HCT116 (cell line): ENCODE results near the gene ZBTB38. TPM values are rescaled to one million over a fixed set of nuclear protein-coding genes. Genes with fewer than 3 reads are reported as not detected.

Experiments
- ATAC-seq: fragments of 200-7000 bp; cut with Tn5 transposase; 2 replicates; pipeline ENCODE4 v1.9.1; 2020; ENCODE audit warnings: mild to moderate bottlenecking, moderate library complexity
- BruUV-seq: library from RNA; stranded (reverse); fragments of 400-500 nt; replicated peaks from 2 replicates; lab custom pipeline; 2021; lab: Mats Ljungman, UMichigan
- CTCF ChIA-PET: fragments of 300-600 bp; sonication (Branson Sonifier 250); formaldehyde crosslinking; loops from one replicate; lab custom pipeline; 2021; ENCODE audit warnings: antibody characterized with exemption; lab: Charles Lee
- POLR2A ChIA-PET: fragments of 300-600, 350-600 bp; sonication (Branson Sonifier 250); formaldehyde crosslinking; loops from one replicate; lab custom pipeline; 2021; ENCODE audit warnings: antibody characterized with exemption; lab: Charles Lee
- RAD21 ChIA-PET, 2 experiments: fragments of 300-600 bp; sonication (Branson Sonifier 250); formaldehyde crosslinking; loops; one replicate each; lab custom pipeline; 2023; ENCODE audit warnings: low total read pairs in 2 of 2; ENCODE audit not compliant: uncharacterized antibody in 2 of 2, unreplicated experiment in 2 of 2, low non-redundant PET in 1 of 2; lab: Charles Lee
- DNase-seq: peaks from one replicate; pipeline ENCODE4 v3.0.0-alpha.2; 2010; ENCODE audit warnings: low read depth, low spot score
- H2AFZ ChIP-seq: fragments of 200-600 bp; shearing (Covaris generic), sonication (generic); 2 replicates; pipeline ENCODE4 v1.6.1; 2017; ENCODE audit warnings: low read depth, mixed run types, mixed read lengths, antibody characterized with exemption, low read length; ENCODE audit not compliant: poor library complexity, severe bottlenecking
- H3K27ac ChIP-seq: 2 replicates; pipeline ENCODE4 v1.5.1; 2012; ENCODE audit warnings: low read depth, low read length
- H3K27me3 ChIP-seq: fragments of 200-600 bp; sonication (generic); 2 replicates; pipeline ENCODE4 v1.6.1; 2016; ENCODE audit warnings: mixed run types, low read length, mixed read lengths; ENCODE audit not compliant: insufficient read depth
- H3K36me3 ChIP-seq, 2 experiments: fragments of 200-500 bp in 1 of 2; fragments of 200-600 bp in 1 of 2; sonication (Bioruptor generic) in 1 of 2; sonication (generic) in 1 of 2; 2 replicates each; pipeline versions ENCODE4 v1.5.1 to v1.6.1; 2014 to 2016; ENCODE audit warnings: low read length in 2 of 2, inconsistent platforms in 1 of 2, mixed read lengths in 1 of 2, mixed run types in 1 of 2; ENCODE audit not compliant: insufficient read depth in 2 of 2, control insufficient read depth in 1 of 2
- H3K4me1 ChIP-seq, 2 experiments: fragments of 200-600 bp in 1 of 2; sonication (generic) in 1 of 2; 2 replicates each; pipeline versions ENCODE4 v1.5.1 to v1.6.1; 2012 to 2017; ENCODE audit warnings: low read length in 2 of 2, inconsistent platforms in 1 of 2, mild to moderate bottlenecking in 1 of 2, mixed read lengths in 1 of 2, mixed run types in 1 of 2, moderate library complexity in 1 of 2; ENCODE audit not compliant: insufficient read depth in 2 of 2, control insufficient read depth in 1 of 2
- H3K4me2 ChIP-seq: fragments of 200-600 bp; sonication (generic); 2 replicates; pipeline ENCODE4 v1.6.1; 2017; ENCODE audit warnings: mixed run types, low read length, mixed read lengths
- H3K4me3 ChIP-seq, 2 experiments: fragments of 200-600 bp in 1 of 2; sonication (generic) in 1 of 2; replicated peaks in 1 of 2; 2 replicates each; pipeline ENCODE4 v1.5.1; 2011 to 2016; ENCODE audit warnings: low read length in 2 of 2, control low read depth in 1 of 2, low read depth in 1 of 2, mild to moderate bottlenecking in 1 of 2, mixed read lengths in 1 of 2, mixed run types in 1 of 2
- H3K79me2 ChIP-seq: fragments of 200-600 bp; sonication (generic); 2 replicates; pipeline ENCODE4 v1.6.1; 2017; ENCODE audit warnings: mild to moderate bottlenecking, mixed run types, low read length, moderate library complexity, mixed read lengths; ENCODE audit not compliant: insufficient read depth
- H3K9ac ChIP-seq: fragments of 200-600 bp; sonication (generic); 2 replicates; pipeline ENCODE4 v1.6.1; 2016; ENCODE audit warnings: low read length, mixed read lengths
- H3K9me2 ChIP-seq: fragments of 200-600 bp; sonication (generic), shearing (Covaris generic); 2 replicates; pipeline ENCODE4 v1.6.1; 2017; ENCODE audit warnings: mixed run types, mild to moderate bottlenecking, moderate library complexity; ENCODE audit not compliant: insufficient read depth
- H3K9me3 ChIP-seq, 2 experiments: fragments of 200-500 bp in 1 of 2; fragments of 200-600 bp in 1 of 2; sonication (Bioruptor generic) in 1 of 2; sonication (generic) in 1 of 2; 2 replicates each; pipeline ENCODE4 v1.6.1; 2014 to 2017; ENCODE audit warnings: low read length in 2 of 2, mixed read lengths in 2 of 2, inconsistent platforms in 1 of 2, low read depth in 1 of 2, mild to moderate bottlenecking in 1 of 2, mixed run types in 1 of 2, moderate library complexity in 1 of 2; ENCODE audit not compliant: control insufficient read depth in 1 of 2, insufficient read depth in 1 of 2
- H4K20me1 ChIP-seq: fragments of 200-600 bp; sonication (generic), shearing (Covaris generic); 2 replicates; pipeline ENCODE4 v1.6.1; 2017; ENCODE audit warnings: mixed run types, mild to moderate bottlenecking, moderate library complexity; ENCODE audit not compliant: insufficient read depth
- ATF3 ChIP-seq: IDR thresholded peaks from 2 replicates; pipeline ENCODE4 v1.6.1; 2012
- CBX3 ChIP-seq: IDR thresholded peaks from 2 replicates; pipeline ENCODE4 v1.6.1; 2012; ENCODE audit warnings: low read depth
- CEBPB ChIP-seq: IDR thresholded peaks from 2 replicates; pipeline ENCODE4 v1.6.1; 2012; ENCODE audit warnings: low read depth
- CTCF ChIP-seq, 3 experiments: fragments of 200-600 bp in 1 of 3; sonication (generic) in 1 of 3; IDR thresholded peaks in 2 of 3; conservative IDR thresholded peaks in 1 of 3; 2 replicates each; pipeline ENCODE4 v1.5.1; 2012 to 2017; ENCODE audit warnings: low read depth in 2 of 3, low read length in 2 of 3, antibody characterized with exemption in 1 of 3, borderline replicate concordance in 1 of 3, control low read depth in 1 of 3, mild to moderate bottlenecking in 1 of 3, mixed read lengths in 1 of 3, mixed run types in 1 of 3, moderate library complexity in 1 of 3; ENCODE audit not compliant: insufficient read depth in 1 of 3
- EGR1 ChIP-seq: IDR thresholded peaks from 2 replicates; pipeline ENCODE4 v1.6.1; 2012; ENCODE audit warnings: low read depth
- EZH2 ChIP-seq: fragments of 200-600 bp; sonication (generic); IDR thresholded peaks from 2 replicates; pipeline ENCODE4 v1.6.1; 2017; ENCODE audit warnings: antibody characterized with exemption, mixed run types
- EZH2phosphoT487 ChIP-seq: fragments of 200-600 bp; IDR thresholded peaks from 2 replicates; pipeline ENCODE4 v1.6.1; 2018; ENCODE audit warnings: antibody characterized with exemption, borderline replicate concordance
- FOSL1 ChIP-seq: IDR thresholded peaks from 2 replicates; pipeline ENCODE4 v1.6.1; 2012; ENCODE audit warnings: low read depth
- JUND ChIP-seq: IDR thresholded peaks from 2 replicates; pipeline ENCODE4 v1.6.1; 2012
- POLR2A ChIP-seq: IDR thresholded peaks from 2 replicates; pipeline ENCODE4 v1.7.0; 2011; ENCODE audit warnings: borderline replicate concordance; ENCODE audit not compliant: insufficient read depth, insufficient read length; ENCODE audit errors: extremely low read depth
- POLR2AphosphoS5 ChIP-seq: IDR thresholded peaks from 2 replicates; pipeline ENCODE4 v1.6.1; 2011; ENCODE audit warnings: mild to moderate bottlenecking, low read depth, low read length, moderate library complexity
- RAD21 ChIP-seq: IDR thresholded peaks from 2 replicates; pipeline ENCODE4 v1.6.1; 2012; ENCODE audit warnings: low read depth, mild to moderate bottlenecking
- REST ChIP-seq: IDR thresholded peaks from 2 replicates; pipeline ENCODE4 v1.6.1; 2012; ENCODE audit warnings: low read depth
- SIN3A ChIP-seq: IDR thresholded peaks from 2 replicates; pipeline ENCODE4 v1.6.1; 2012; ENCODE audit warnings: low read depth
- SP1 ChIP-seq: IDR thresholded peaks from 2 replicates; pipeline ENCODE4 v1.6.1; 2012; ENCODE audit warnings: low read depth
- SRF ChIP-seq: IDR thresholded peaks from 2 replicates; pipeline ENCODE4 v1.6.1; 2012; ENCODE audit warnings: low read depth
- TCF7L2 ChIP-seq: IDR thresholded peaks from 2 replicates; pipeline ENCODE4 v1.7.0; 2011; ENCODE audit warnings: borderline replicate concordance, inconsistent platforms; ENCODE audit not compliant: insufficient read depth, insufficient read length; ENCODE audit errors: extremely low read depth
- YY1 ChIP-seq: IDR thresholded peaks from 2 replicates; pipeline ENCODE4 v1.6.1; 2011; ENCODE audit warnings: low read length, low read depth, moderate library complexity, mild to moderate bottlenecking; ENCODE audit not compliant: insufficient replicate concordance; ENCODE audit errors: extremely low read depth
- ZFX ChIP-seq: fragments of 450-650 bp; IDR thresholded peaks from 2 replicates; pipeline ENCODE4 v1.6.1; 2017
- ZNF274 ChIP-seq: fragments of 200-500 bp; sonication (Bioruptor generic); IDR thresholded peaks from 2 replicates; pipeline ENCODE4 v1.6.1; 2014; ENCODE audit warnings: mild to moderate bottlenecking, low read depth, low read length, inconsistent platforms
- intact Hi-C: fragments of 100-400 bp; cut with micrococcal nuclease; formaldehyde crosslinking; loops from 2 replicates; pipeline ENCODE4 v1.10.0; 2022
- total RNA-seq: library from RNA; stranded (reverse); gene quantifications from one replicate; pipeline ENCODE4 v1.2.1, GENCODE V29; 2021; ENCODE audit not compliant: unreplicated experiment

Gene ZBTB38
- total RNA-seq, 1 experiment from 2014 or later, result 33.5 TPM

- Histone ChIP-seq H3K27me3 (no peaks in the 10 kb centered on the region), H3K9me3 (no peaks in the 10 kb centered on the region; a peak in 1 of 4 replicates), H4K20me1 (no peaks in the 10 kb centered on the region), H3K27ac (no peak overlapping the region), H2AFZ (no peak overlapping the region), H3K9ac (no peak overlapping the region), H3K4me2 (no peak overlapping the region), H3K4me1 (no peaks in the 10 kb centered on the region), H3K9me2 (no peaks in the 10 kb centered on the region), H3K36me3 (peaks cover 0 to 3% of the 10 kb centered on the region in 2 experiments; a peak in 1 of 4 replicates), H3K79me2 (no peaks in the 10 kb centered on the region), H3K4me3 (no peak overlapping the region)
- no peak for TF ChIP-seq ZNF274
- no peak for TF ChIP-seq CEBPB
- TF ChIP-seq ATF3, result no peak
- no peak for TF ChIP-seq ZFX
- no peak for TF ChIP-seq EZH2
- no peak for TF ChIP-seq CBX3
- TF ChIP-seq REST, result no peak
- TF ChIP-seq YY1, result no peak
- no peak for TF ChIP-seq POLR2AphosphoS5
- TF ChIP-seq SIN3A, result no peak
- no peak for TF ChIP-seq EZH2phosphoT487
- TF ChIP-seq TCF7L2, result no peak
- no peak for TF ChIP-seq POLR2A
- no peak for TF ChIP-seq EGR1
- TF ChIP-seq CTCF (IDR thresholded peaks at IDR 0.05 in 2 of 3, conservative IDR thresholded peaks at IDR 0.05 in 1 of 3; ENCODE audit: borderline replicate concordance in 1 of 3, insufficient read depth in 1 of 3, low read depth in 2 of 3, low read length in 2 of 3), result no peak
- TF ChIP-seq SRF, result no peak
- no peak for TF ChIP-seq SP1
- TF ChIP-seq JUND, result no peak
- TF ChIP-seq FOSL1, result no peak
- TF ChIP-seq RAD21, result no peak
- POLR2A ChIA-PET, result no interaction called here
- no peak for DNase-seq
- no peak for ATAC-seq
- CTCF ChIA-PET, result no interaction called here
- no TSS peak for BruUV-seq
- RAD21 ChIA-PET, result no interaction called here
- intact Hi-C loops, result no loop called here
Measured at GRCh38 chr3:141391991-141392316, 23.6 kb downstream of the ZBTB38 start.
